ENCODE measurements around the gene VPS13C. TPM values are rescaled to one million over a fixed set of nuclear protein-coding genes. Genes with fewer than 3 reads are reported as not detected.
"Not testable (repeated sequence)": the region's sequence is repeated elsewhere in the genome, so short reads cannot be mapped to it uniquely, and the experiment has no call there.

VPS13C gene
- total RNA-seq, 2 experiments from 2014 or later, result 68.9 to 88.8 TPM

DNA sequence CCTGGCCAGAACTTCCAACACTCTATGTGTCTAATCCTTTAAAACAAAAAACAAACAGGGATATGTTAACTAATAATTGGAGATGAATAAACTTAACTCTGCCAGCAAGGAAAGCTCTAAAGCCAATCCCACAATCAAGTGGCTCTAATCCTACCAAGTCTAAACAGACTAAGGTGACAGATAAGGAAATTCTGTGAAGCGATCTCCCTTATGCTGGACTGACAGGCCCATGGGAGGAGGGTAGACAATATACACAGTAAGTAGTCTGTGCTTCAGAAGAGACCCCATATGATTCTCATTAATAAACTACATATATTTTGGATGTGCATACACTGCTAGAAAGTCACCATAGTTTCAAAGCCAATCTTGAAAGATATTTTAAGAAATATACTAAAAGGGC is 10.1 kb downstream of the VPS13C start:
- Mint-ChIP-seq H3K36me3 (peaks cover 14% of the 10 kb centered on the region), H3K27ac (no peak overlapping the region), H3K4me1 (peaks cover 44% of the 10 kb centered on the region), H3K9me3 (ENCODE audit: low read depth) (no peaks in the 10 kb centered on the region), H3K27me3 (no peaks in the 10 kb centered on the region), H3K4me3 (no peak overlapping the region)
- no peak for DNase-seq
- no peak for ATAC-seq
- CTCF ChIA-PET, result interaction anchor here (2.1 kb wide), 1 partner anchor 10 kb away, joined by 7 read pairs; the partner anchor contains the start of gene VPS13C

DNA sequence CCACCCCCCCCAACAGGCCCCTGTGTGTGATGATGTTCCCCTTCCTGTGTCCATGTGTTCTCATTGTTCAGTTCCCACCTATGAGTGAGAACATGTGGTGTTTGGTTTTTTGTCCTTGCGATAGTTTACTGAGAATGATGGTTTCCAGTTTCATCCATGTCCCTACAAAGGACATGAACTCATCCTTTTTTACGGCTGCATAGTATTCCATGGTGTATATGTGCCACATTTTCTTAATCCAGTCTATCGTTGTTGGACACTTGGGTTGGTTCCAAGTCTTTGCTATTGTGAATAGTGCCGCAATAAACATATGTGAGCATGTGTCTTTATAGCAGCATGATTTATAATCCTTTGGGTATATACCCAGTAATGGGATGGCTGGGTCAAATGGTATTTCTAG is 12.0 kb downstream of the VPS13C start:
- H3K27me3 Mint-ChIP-seq; DNase-seq; H3K27ac Mint-ChIP-seq; H3K36me3 Mint-ChIP-seq; H3K4me3 Mint-ChIP-seq; CTCF ChIA-PET; H3K9me3 Mint-ChIP-seq (ENCODE audit: low read depth); ATAC-seq: not testable (repeated sequence)
- H3K4me1 Mint-ChIP-seq, result peaks cover 32% of the 10 kb centered on the region

GRCh38 chr15:62047282-62047827 is 12.9 kb downstream of the VPS13C start:
- Mint-ChIP-seq H3K27me3 (no peaks in the 10 kb centered on the region), H3K36me3 (peaks cover 8% of the 10 kb centered on the region), H3K27ac (peak overlapping the region; percentile 7), H3K9me3 (ENCODE audit: low read depth) (no peaks in the 10 kb centered on the region), H3K4me3 (no peak overlapping the region), H3K4me1 (peaks cover 26% of the 10 kb centered on the region)
- no peak for ATAC-seq
- no peak for DNase-seq
- CTCF ChIA-PET, result interaction anchor here (1.7 kb wide), 1 partner anchor 13 kb away, joined by 5 read pairs; the partner anchor contains the start of gene VPS13C

DNA sequence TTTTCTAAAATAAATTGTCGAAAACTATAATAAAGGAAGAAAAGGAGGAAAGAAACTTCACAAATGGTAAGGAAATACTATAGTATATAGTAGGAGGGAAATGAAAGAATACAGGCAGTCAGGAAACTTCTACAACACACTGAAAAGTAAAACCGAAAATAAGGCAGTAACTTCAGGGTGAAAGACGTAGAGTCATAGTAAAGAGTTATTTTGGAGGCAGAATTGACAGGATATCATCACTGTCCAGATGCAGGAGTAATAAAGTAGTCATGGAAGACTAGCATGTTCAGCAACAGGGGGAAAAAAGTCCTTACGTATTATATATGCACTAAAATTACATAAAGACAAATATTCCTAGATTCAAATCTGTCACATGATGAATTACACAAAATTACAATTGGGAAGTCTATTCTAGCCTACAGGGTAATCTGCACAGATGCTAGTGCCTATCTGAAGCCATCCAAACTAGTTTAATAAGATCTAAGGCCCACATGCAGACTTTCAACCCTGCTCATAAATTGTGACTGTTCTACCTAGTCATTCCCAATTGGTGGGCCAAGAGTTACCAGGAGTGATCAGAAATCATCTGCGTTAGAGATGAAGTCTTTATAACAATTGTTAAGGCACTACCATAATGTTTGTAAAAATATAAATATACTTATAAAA is 14.0 kb downstream of the VPS13C start:
- Mint-ChIP-seq H3K9me3 (ENCODE audit: low read depth) (no peaks in the 10 kb centered on the region), H3K27me3 (no peaks in the 10 kb centered on the region), H3K27ac (peak overlapping the region; percentile 79), H3K36me3 (peaks cover 8% of the 10 kb centered on the region), H3K4me3 (peak overlapping the region; percentile 62), H3K4me1 (peaks cover 26% of the 10 kb centered on the region)
- DNase-seq, result no peak
- CTCF ChIA-PET, result interaction anchor here (1.7 kb wide), 1 partner anchor 14 kb away, joined by 5 read pairs; the partner anchor contains the start of gene VPS13C
- ATAC-seq, result peak; percentile 96

- no peak for ATAC-seq
Observed at GRCh38 chr15:62035256-62035924, 24.9 kb downstream of the VPS13C start.

DNA sequence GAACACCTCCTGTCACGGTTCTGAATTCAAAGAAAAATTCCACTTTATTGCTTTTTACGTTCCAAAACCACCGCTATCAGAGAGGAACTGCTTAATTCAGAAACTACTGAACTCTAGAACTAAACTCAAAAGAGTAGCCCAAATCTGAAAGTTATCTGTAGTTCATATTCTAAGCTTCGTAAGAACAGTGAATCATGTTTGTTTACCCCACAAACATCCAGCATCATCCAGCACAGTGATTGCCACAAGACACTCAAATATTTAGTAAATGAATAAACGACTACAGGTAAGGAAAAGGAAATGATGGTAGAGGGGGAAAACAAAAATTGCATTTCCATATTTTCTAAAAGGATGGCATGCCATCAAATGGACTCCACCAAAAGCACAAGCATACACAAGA is 32.3 kb downstream of the VPS13C start:
- no peak overlapping the region for H3K27ac Mint-ChIP-seq
- peaks cover 5% of the 10 kb centered on the region for H3K4me1 Mint-ChIP-seq
- ATAC-seq (no peak), DNase-seq (no peak)
- peaks cover 36% of the 10 kb centered on the region for H3K36me3 Mint-ChIP-seq
- no peaks in the 10 kb centered on the region for H3K27me3 Mint-ChIP-seq
- H3K4me3 Mint-ChIP-seq, result no peak overlapping the region
- CTCF ChIA-PET, result no interaction called here
- H3K9me3 Mint-ChIP-seq (ENCODE audit: low read depth), result no peaks in the 10 kb centered on the region

More at GRCh38 chr15:62035256-62035924, 24.9 kb downstream of the VPS13C start:
- H3K4me3 Mint-ChIP-seq, result no peak overlapping the region
- no peak overlapping the region for H3K27ac Mint-ChIP-seq
- no peak for DNase-seq
- peaks cover 4% of the 10 kb centered on the region for H3K9me3 Mint-ChIP-seq (ENCODE audit: low read depth)
- H3K4me1 Mint-ChIP-seq, result peaks cover 8% of the 10 kb centered on the region
- peaks cover 42% of the 10 kb centered on the region for H3K36me3 Mint-ChIP-seq
- no peaks in the 10 kb centered on the region for H3K27me3 Mint-ChIP-seq
- CTCF ChIA-PET, result interaction anchor here (0.9 to 1.0 kb wide), 2 partner anchors 10 to 25 kb away, joined by 3 read pairs; partner anchors contain the start of gene VPS13C

DNA sequence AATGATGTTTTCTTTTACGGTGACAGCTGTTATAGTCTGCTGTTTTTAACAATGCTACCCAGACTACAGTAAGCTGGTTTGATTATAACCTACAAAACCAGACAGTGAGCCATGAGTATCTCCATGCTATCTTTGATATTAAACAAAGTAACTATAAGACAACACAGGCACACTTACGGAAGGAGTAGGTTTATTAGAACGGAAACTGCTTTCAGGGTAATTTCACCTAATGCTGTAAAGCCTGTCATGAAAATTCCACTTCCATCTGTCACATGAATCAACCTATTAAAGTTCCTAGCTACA is 33.0 kb downstream of the VPS13C start:
- ATAC-seq, result no peak
- Mint-ChIP-seq H3K36me3 (peaks cover 38% of the 10 kb centered on the region), H3K4me3 (no peak overlapping the region), H3K4me1 (peaks cover 5% of the 10 kb centered on the region), H3K27ac (no peak overlapping the region), H3K27me3 (no peaks in the 10 kb centered on the region), H3K9me3 (ENCODE audit: low read depth) (no peaks in the 10 kb centered on the region)
- CTCF ChIA-PET, result interaction anchor here (1.6 kb wide), 1 partner anchor 40 kb away, joined by 4 read pairs; the partner anchor contains the start of gene C2CD4A
- no peak for DNase-seq

DNA sequence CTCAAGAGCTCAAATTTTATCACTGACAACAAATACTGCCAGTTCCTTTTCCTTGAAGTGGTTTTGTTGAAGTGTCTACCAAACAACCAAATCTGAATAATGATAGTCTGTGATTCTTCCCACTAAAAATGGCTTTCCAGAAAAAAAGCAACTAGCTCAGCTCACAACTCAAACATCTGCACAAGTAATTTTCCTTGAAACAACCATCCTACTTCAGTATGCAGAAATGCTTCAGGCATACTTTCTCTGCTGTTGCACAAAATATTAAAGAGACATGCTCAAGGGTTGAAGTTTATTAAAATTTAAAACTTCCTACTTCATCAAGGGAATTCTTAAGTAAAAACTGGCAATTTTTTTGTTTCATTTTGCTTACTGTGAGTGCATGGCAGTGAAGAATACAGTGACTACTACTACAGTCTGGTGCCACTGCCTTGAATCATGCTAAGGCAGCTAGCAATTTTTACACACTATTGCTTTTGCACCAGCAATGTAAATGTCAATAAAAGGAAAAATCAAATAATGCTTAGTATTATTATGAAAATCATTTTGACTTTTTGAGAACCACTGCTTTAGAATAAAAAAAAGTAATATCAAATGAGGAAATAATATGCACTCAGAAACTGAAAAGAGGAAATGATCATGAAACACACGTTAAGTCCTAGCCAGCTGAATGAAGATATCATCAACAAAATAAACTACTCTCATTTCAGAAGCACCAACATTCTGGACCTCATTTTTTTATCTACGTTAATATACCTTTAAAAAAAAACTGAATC is 33.6 kb downstream of the VPS13C start:
- H3K36me3 Mint-ChIP-seq, result peaks cover 42% of the 10 kb centered on the region
- peaks cover 5% of the 10 kb centered on the region for H3K4me1 Mint-ChIP-seq
- CTCF ChIA-PET, result interaction anchor here (1.6 kb wide), 1 partner anchor 40 kb away, joined by 4 read pairs; the partner anchor contains the start of gene C2CD4A
- no peak overlapping the region for H3K4me3 Mint-ChIP-seq
- no peak for DNase-seq
- ATAC-seq, result no peak
- H3K9me3 Mint-ChIP-seq (ENCODE audit: low read depth), result no peaks in the 10 kb centered on the region
- H3K27me3 Mint-ChIP-seq, result no peaks in the 10 kb centered on the region
- H3K27ac Mint-ChIP-seq, result no peak overlapping the region

- Mint-ChIP-seq H3K27ac (no peak overlapping the region), H3K27me3 (no peaks in the 10 kb centered on the region), H3K4me3 (no peak overlapping the region), H3K4me1 (no peaks in the 10 kb centered on the region), H3K36me3 (peaks cover 50% of the 10 kb centered on the region), H3K9me3 (ENCODE audit: low read depth) (no peaks in the 10 kb centered on the region)
- CTCF ChIA-PET, result interaction anchor here (2.3 kb wide), 1 partner anchor 38 kb away, joined by 8 read pairs; the partner anchor contains the start of gene VPS13C
- ATAC-seq (no peak), DNase-seq (no peak)
Observed at GRCh38 chr15:62021991-62022600, 38.2 kb downstream of the VPS13C start.

DNA sequence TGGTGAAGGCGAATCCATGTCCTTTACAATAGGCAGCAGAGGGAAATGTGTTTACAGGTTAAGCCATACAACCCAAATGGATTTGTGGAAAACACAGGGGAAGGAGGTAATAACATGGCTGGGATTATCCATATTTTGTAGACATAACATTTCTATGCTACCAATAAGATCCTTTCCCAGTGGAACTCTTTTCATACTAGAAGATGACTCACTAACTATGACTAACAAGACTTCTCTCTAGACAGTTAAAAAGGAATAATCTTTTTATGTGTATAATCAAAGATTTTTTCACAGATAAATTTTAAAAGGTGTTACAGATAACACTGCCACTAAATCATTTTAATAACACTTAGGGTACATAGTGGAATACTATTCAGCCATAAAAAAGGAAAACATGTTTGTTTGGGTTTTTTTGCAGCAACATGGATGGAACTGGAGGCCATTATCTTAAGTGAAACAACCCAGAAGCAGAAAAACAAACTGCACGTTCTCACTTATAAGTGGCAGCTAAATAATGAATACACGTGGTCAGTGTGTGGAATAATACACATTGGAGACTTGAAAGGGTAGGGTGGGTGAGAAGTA is 39.6 kb downstream of the VPS13C start:
- ATAC-seq, result no peak
- H3K4me1 Mint-ChIP-seq, result no peaks in the 10 kb centered on the region
- peaks cover 3% of the 10 kb centered on the region for H3K9me3 Mint-ChIP-seq (ENCODE audit: low read depth)
- H3K27ac Mint-ChIP-seq, result no peak overlapping the region
- DNase-seq, result no peak
- H3K27me3 Mint-ChIP-seq, result no peaks in the 10 kb centered on the region
- H3K36me3 Mint-ChIP-seq, result peaks cover 56% of the 10 kb centered on the region
- CTCF ChIA-PET, result interaction anchor here (0.8 to 1.3 kb wide), 2 partner anchors 40 to 47 kb away, joined by 3 to 5 read pairs; partner anchors contain the start of gene VPS13C
- H3K4me3 Mint-ChIP-seq, result no peak overlapping the region

GRCh38 chr15:62005354-62005753 is 54.9 kb downstream of the VPS13C start:
- H3K9me3 Mint-ChIP-seq (ENCODE audit: low read depth); H3K27me3 Mint-ChIP-seq; CTCF ChIA-PET; H3K27ac Mint-ChIP-seq; ATAC-seq; DNase-seq; H3K4me1 Mint-ChIP-seq; H3K4me3 Mint-ChIP-seq: not testable (repeated sequence)
- peaks cover 33% of the 10 kb centered on the region for H3K36me3 Mint-ChIP-seq

GRCh38 chr15:61997786-61998185 is 62.5 kb downstream of the VPS13C start:
- Mint-ChIP-seq H3K4me1 (no peaks in the 10 kb centered on the region), H3K27ac (no peak overlapping the region), H3K4me3 (no peak overlapping the region), H3K36me3 (peaks cover 46% of the 10 kb centered on the region), H3K27me3 (no peaks in the 10 kb centered on the region), H3K9me3 (ENCODE audit: low read depth) (no peaks in the 10 kb centered on the region)
- DNase-seq (no peak), ATAC-seq (no peak)
- CTCF ChIA-PET, result no interaction called here
